ENCODE measurements around the gene BANK1.

The BANK1 gene

GRCh38 chr4:101790521-101791181, at the start of gene BANK1:
BANK1 (plus strand) TSS chr4:101790730; CDS start chr4:101790881, 151 bp downstream.
- peak; percentile 16 for DNase-seq

DNA sequence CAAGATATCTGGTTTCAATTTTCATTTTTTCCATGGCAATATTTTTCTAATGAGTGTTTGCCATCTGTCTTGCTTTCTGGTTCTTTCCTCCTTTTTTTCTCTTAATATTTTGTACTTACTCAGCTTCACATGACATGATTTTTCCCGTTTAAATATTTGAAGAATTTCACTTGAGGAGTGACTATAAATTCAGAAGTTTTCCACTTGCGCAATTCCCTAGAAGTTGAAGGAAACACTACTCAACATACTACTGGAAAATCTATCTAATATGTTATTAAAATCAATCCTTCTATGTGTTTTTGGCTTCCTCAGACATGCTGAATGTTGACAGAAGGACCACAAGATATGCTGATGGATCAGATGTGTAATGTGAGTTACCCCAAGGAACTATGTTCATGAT, 36.8 kb upstream of the BANK1 start:
- no peak for DNase-seq

GRCh38 chr4:101756181-101756580, 34.3 kb upstream of the BANK1 start:
- DNase-seq = no peak

- no peak for DNase-seq
Observed at GRCh38 chr4:101761405-101761804, 29.1 kb upstream of the BANK1 start.

GRCh38 chr4:101762025-101762424, 28.5 kb upstream of the BANK1 start:
- DNase-seq = no peak

DNA sequence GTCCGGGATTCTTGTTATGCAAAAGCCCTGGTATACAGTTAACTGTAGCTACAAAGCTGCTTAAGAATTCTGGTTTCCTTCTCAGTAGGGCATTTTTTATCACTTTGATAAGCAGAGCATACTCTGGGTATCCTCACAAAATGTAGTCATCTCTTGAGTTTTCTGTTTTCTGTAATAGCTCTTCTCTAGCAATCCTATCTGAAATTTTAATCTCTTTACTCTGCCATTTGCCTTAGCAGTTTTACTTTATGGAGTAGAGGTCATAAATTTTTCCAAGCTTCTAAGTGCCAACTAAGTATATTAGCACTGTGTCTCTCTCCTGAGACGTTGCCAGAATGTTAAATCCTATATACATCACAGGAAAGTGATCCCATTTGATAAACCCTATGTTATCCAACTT, 28.0 kb upstream of the BANK1 start:
- no peak for DNase-seq

DNA sequence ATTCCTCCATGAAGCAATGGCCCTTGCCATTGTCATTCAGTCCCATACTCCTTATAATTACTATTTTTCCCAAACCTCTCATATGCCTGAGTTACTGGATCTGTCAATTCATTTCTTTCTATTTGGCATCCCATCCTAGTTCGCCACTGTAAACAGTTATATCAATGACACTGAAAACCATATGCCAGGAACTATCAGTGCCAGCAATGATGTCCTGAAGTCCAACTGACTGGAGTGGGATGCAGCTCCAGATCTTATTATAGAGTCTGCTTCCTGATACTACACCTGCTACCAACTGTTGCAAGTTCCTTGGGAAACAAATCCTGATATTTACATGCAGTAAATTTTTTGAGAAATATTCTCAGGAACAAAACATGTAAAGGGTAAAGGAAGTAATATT, 27.0 kb upstream of the BANK1 start:
- no peak for DNase-seq

GRCh38 chr4:101774807-101775206, 15.7 kb upstream of the BANK1 start:
- no peak for DNase-seq

- DNase-seq = no peak
Observed at GRCh38 chr4:101777431-101777830, 13.1 kb upstream of the BANK1 start.

GRCh38 chr4:101780284-101780683, 10.2 kb upstream of the BANK1 start:
- no peak for DNase-seq

DNA sequence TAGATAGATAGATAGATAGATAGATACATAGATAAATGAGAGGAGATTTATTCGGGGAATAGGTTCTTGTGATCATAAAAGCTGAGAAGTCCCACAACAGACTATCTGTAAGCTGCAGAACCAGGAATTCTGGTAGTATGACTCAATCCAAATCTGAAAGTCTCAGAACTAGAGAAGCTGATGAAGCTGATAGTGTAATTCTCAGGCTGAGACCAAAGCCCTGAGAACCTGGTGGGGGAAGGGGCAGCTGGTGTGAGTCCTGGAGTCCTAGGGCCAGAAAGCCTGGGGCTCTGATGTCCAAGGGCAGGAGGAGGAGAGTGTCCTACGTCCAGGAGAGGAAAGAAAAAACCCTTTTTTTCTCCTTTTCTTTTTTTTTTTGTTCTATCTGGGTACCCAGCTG, 8.0 kb upstream of the BANK1 start:
- DNase-seq = no peak

DNA sequence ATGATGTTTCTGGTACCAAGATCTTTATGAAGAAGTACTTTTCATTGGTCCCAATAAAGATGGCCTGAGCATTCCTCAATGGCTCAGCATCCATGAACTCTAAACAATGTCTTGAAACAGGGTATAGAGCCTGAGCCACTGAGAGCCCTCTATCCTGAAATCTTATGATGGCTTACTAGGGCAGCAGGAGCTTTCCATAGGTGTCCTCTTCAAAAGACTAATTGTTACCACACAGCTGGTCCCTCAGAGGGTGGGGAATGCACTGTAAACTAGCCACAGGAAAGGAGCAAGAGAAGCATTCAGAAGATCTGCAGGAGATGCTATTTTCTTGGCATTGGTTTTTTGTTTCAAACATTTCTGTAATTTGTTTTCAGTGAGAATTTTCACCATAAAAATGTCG, 5.6 kb upstream of the BANK1 start:
- DNase-seq = no peak

- DNase-seq = no peak
Observed at GRCh38 chr4:101785486-101785885, 5.0 kb upstream of the BANK1 start.

- DNase-seq = no peak
Observed at GRCh38 chr4:101787701-101788316, 2.7 kb upstream of the BANK1 start.

- no peak for DNase-seq
Observed at GRCh38 chr4:101791182-101791558, 640 bp downstream of the BANK1 start.

- no peak for DNase-seq
Observed at GRCh38 chr4:101792056-101792590, 1.6 kb downstream of the BANK1 start.

- no peak for DNase-seq
Observed at GRCh38 chr4:101793397-101793796, 2.9 kb downstream of the BANK1 start.

- no peak for DNase-seq
Observed at GRCh38 chr4:101794806-101795205, 4.3 kb downstream of the BANK1 start.

DNA sequence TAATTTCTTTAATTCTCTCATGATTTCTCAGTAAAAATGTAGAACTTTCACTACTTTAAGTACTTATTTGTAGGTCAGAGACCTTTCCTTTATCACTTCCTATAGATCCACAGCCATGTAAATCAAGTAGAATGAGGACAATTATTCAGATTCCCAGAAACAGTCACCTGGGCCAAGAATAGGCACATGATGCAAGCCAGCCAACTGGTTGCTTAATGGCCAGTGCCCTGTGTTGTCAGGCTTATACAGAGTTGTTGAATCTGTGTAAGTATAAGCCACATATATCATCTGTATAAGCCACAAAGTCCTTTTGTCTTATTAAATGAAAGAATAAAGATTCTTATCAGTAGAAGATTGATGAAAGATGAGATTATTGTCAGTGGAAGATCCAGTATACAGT, 5.2 kb downstream of the BANK1 start:
- no peak for DNase-seq

DNA sequence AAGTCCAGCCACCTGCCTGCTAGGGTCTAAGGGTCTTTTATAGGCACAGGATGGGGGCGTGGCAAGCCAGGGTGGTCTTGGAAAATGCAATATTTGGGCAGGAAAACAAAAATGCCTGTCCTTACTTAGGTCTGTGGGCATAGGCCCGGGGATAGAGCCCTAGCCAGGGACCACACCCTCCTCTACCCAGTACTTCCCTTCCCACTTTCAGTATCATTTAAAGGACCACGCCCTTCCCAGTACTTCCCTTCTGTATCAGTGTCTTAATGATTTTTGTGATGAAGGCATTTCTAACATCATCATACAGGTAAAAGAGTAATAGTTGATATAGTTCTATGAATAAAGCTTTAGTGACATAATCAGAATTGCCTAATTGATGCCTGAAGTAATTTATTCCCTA, 11.4 kb downstream of the BANK1 start:
- no peak for DNase-seq

DNA sequence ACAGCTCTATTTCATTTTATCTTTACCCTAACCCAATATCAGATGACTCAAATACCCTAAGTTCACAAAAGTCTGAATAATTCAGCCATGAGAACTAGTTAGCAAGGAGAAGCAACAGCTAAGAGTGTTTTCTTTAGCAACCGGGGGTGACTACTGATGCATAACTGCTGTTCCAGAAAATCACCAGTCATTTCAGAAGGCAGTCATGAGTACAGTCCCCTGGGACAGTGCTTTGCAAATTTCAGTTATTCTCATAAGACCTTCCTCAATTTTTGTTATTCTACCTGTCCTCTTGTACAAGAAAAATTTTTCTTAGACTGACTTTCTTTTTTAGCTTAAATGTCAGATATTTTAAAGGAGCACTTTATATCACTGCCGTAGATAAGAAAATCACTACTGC, 16.4 kb downstream of the BANK1 start:
- DNase-seq = peak; percentile 72

DNA sequence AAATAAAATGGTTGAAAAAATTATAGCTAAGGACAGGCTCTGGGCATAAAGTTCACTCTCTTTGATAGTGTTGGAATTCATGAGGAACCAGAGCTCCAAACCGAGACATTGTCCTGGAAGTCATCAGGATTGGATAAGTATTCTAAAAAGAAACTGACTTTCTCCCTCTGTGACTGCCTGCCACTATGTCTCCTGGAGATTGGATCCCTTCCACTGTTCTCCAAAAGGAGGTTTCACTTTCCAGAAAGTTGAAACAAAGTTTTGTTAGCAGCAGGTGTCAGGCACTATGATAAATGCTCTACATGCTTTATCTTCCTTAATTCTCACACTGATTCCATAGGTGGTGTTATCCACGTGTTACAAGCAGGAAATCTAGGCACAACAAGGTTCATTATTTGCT, 16.8 kb downstream of the BANK1 start:
- DNase-seq = no peak

GRCh38 chr4:101813604-101814003, 23.1 kb downstream of the BANK1 start:
- DNase-seq = no peak

GRCh38 chr4:101818362-101818761, 27.8 kb downstream of the BANK1 start:
- DNase-seq = no peak

GRCh38 chr4:101823864-101824263, 33.3 kb downstream of the BANK1 start:
- no peak for DNase-seq

All from kidney glomerular epithelial cell (primary cell).